Fibroblast of peridontal ligament (primary cell): Measurements from ENCODE around the gene APPBP2.
"Not testable (repeated sequence)": the region's sequence is repeated elsewhere in the genome, so short reads cannot be mapped to it uniquely, and the experiment has no call there.

Experiments used
- DNase-seq: peaks from one replicate; pipeline ENCODE4 v3.0.0-alpha.2; 2010; ENCODE audit errors: extremely low read depth

Gene APPBP2

GRCh38 chr17:60496041-60496440 lies 30.0 kb downstream of the APPBP2 start:
- DNase-seq: peak; percentile 61

DNA sequence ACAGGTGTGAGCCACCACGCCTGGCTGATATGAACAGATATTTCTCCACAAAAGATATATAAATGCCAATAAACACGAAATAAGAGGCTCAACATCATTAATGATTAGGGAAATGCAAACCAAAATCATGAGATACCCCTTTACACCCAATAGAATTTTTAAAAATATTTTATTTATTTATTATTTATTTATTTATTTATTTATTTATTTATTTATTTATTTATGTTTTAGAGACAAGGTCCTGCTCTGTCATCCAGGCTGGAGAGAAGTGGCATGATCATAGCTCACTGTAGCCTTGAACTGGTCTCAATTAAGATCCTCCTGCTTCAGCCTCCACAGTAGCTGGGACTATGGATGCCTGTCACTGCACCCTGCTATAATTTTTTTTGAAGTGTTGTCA lies 30.8 kb downstream of the APPBP2 start:
- DNase-seq: no peak

GRCh38 chr17:60493847-60494321 lies 32.2 kb downstream of the APPBP2 start:
- no peak for DNase-seq

DNA sequence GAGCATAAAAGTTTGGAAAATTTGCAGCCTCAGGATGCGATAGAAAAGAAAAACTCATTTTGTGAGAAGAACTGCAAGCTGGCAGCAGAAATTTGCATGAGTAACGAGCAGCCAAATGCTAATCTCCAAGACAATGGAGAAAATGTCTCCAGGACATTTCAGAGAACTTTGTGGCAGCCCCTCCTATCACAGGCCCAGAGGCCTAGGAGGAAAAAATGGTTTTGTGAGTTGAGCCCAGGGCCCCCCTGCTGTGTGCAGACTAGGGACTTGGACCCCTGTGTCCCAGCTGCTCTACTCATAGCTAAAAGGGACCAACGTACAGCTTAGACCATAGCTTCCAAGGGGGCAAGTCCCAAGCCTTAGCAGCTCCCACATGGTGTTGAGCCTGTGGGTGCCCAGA lies 34.3 kb downstream of the APPBP2 start:
- no peak for DNase-seq

- not testable (repeated sequence) for DNase-seq
Measured at GRCh38 chr17:60490594-60490993, 35.4 kb downstream of the APPBP2 start.

DNA sequence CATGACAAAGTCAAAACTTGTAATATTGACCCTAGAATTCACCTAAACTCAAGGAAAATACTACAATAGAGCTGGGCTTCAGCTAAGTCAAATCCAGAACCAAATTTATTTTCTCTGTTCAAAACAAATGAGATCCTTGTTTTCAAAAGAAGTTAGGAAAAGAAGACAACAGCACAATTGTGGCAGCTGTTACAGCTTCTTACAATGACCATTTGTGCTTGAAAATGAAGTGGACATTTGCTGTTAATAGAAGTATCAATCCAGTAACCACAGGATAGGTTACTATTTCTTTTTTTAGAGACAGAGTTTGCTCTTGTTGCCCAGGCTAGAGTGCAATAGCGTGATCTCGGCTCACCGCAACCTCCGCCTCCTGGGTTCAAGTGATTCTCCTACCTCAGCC lies 44.4 kb downstream of the APPBP2 start:
- no peak for DNase-seq

GRCh38 chr17:60473788-60474187 lies 52.3 kb downstream of the APPBP2 start:
- peak; percentile 91 for DNase-seq

DNA sequence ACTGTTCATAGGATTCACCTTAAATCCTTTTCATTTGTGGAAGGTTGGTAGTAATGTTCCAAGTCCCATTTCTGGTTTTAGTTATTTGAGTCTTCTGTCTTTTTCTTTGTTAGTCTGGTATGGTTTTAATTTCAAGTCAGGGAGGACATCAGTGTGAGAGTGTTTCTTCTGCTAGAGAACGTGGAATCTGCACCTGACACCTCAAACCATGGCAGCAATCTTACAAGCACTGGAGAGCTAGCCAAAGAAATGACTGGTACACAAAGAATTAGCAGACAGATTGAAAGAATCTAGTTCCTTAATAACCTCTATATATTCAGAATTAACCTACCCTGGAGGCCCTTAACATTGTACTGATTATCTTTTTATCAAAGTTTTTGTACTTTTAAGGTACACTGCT lies 53.6 kb downstream of the APPBP2 start:
- no peak for DNase-seq

- DNase-seq: no peak
Measured at GRCh38 chr17:60471451-60471850, 54.6 kb downstream of the APPBP2 start.

GRCh38 chr17:60468371-60468770 lies 57.7 kb downstream of the APPBP2 start:
- peak; percentile 67 for DNase-seq

GRCh38 chr17:60464343-60464742 lies 61.7 kb downstream of the APPBP2 start:
- no peak for DNase-seq

DNA sequence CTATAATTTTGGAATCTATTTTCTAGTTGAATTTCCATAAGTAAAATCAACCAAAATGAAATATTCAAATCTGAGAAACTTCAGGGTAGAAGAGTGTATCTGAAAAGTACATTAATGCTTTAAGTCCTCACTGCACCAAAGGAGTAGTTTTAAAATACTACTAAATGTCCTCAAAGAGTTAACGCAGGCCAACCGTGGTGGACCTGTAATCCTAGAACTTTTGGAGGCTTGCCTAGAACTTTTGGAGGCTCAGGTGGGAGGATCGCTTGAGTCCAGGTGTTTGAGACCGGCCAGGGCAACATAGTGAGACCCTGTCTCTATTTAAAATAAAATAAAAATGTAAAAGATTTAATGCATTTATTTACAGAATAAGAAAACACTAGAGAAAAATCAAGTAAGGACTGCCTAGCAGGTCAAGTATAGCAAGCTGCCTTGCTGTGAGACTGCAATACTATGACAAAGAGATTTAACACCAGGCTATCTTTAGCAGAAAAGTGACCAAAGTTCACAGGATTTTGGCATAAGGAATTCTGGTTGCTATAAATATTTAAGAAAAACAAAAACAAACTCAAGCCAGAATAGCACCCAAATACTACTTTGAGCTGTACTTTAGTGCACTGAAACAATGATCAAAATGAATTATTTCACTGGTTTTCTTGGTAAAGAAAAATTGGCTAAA lies 62.7 kb downstream of the APPBP2 start:
- DNase-seq: peak; percentile 18

DNA sequence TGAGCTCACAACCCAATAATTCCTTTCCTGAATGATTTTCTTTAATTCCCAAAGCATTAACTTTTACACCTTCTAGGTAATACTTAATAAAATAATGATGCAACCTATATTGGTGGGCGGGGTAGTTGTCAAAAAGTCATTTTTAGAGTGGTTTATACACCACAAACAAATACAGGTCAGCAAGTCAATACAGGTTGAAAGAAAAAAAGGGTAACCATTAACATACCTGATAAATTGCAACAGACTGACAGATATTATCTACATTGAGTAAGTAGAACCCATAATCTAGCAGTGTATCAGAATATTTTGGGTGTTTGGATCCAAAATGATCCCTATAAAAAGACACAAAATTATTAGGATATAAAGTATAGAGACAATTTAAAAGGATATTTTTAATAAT lies 64.5 kb downstream of the APPBP2 start:
- DNase-seq: no peak

DNA sequence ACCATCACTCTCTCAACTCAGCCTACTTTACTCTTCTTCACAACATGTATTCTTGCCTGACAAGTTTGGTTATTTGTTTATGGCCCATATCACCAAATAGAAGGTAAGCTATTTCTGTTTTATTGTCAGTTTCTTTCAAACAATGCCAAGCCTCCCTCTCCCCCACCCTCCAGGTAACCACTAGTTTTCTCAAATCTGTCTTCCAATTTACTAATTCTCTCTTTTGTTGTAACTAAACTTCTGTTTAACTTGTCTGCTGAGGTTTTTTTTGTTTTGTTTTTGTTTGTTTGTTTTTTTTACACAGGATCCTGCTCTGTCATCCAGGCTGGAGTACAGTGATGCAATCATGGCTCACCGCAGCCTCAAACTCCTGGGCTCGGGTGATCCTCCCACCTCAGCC lies 68.9 kb downstream of the APPBP2 start:
- DNase-seq: no peak

- DNase-seq: peak; percentile 55
Measured at GRCh38 chr17:60455378-60455777, 70.7 kb downstream of the APPBP2 start.

DNA sequence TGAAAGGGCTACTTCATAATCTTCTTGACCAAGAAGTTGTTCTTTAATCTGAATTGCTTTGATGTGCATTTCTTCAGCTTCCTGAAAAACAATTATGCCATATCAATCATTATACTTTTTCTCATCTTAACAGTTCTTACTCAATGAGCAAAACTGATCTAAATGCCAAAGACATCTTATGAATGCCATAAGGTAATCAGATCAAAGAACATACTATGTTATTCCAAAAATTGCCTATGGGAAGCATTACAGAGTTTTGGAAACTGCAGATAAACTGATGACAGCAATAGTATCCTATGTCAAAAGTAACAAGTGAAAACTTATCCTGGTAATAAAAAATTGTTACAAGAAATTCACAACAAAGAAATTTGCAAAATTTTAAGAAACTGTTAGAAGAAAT lies 74.1 kb downstream of the APPBP2 start:
- DNase-seq: no peak

GRCh38 chr17:60451071-60451470 lies 75.0 kb downstream of the APPBP2 start:
- DNase-seq: no peak

- DNase-seq: no peak
Measured at GRCh38 chr17:60447375-60447774, 78.7 kb downstream of the APPBP2 start.

GRCh38 chr17:60445144-60445543 lies 80.9 kb downstream of the APPBP2 start:
- DNase-seq: no peak

DNA sequence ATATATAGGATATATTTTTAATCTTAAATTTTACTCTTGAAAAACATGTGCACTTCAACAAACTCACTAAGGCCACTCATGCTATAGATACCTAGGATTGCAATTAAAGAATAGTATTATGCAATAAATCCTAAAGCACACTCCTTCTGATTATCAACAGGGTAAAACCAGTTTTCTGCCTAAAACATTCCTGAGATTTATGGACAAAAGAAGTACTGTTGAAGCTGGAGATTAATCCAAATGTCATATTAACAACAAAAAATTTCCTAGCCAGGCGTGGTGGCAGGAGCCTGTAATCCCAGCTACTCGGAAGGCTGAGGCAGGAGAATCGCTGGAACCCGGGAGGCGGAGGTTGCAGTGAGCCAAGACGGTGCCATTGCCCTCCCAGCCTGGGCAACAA lies 82.3 kb downstream of the APPBP2 start:
- no peak for DNase-seq

DNA sequence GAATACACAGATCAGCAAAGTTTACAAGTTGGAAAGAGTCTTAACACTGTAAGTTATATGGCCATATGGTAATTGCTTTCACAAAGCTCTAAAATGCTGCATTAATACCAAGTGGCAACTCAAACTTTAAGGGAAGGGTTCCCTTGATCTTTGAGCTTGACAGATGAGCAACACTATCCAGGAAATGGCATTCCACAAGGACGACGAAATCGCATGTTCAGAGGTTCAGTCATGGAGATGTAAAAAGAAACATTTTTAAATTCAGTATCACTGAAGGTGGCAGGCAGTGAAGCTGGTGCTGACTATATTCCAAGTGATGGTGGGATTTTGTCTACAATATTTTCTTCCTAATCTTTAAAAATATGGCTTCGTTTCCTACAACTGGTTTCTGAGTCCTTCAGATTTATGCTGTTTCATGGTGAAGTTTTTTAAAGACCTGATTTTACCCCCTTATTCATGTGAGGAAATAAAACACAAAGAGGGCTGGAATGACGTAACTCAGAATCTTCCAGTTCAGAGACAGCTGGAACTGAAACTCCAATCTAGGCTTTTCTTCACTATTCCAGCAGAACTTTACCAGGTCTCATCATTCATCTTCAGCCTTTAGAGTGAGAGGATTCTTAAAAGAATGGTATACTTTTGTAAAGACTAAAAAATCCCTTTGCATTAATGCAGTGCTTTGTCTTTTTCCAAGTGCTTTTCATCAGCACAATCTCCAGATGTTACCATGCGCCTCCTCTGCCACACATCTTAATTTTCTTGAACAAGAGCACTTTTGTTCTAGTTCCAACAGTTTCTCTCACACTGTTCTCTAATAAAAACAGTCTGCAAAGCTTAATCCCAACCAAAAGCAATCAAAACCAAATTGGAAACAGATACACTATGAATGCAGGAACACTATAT lies 83.5 kb downstream of the APPBP2 start:
- peak; percentile 36 for DNase-seq

DNA sequence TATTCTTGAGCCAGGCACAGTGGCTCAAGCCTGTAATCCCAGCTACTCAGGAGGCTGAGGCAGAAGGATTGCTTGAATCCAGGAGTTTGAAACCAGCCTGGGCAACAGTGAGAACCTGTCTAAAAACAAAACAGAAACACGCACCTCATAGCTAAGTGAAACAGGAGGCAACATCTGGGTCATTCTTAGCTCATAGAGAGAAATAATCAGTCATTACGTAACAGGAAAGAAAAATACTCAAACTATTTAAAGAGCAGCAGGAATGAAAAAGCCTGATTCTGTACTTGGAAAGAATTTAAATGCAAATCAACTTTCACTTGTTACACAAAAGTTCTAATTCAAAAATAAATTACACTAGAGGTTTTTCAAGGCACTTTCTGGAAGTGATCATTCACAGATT lies 86.5 kb downstream of the APPBP2 start:
- peak; percentile 76 for DNase-seq

DNA sequence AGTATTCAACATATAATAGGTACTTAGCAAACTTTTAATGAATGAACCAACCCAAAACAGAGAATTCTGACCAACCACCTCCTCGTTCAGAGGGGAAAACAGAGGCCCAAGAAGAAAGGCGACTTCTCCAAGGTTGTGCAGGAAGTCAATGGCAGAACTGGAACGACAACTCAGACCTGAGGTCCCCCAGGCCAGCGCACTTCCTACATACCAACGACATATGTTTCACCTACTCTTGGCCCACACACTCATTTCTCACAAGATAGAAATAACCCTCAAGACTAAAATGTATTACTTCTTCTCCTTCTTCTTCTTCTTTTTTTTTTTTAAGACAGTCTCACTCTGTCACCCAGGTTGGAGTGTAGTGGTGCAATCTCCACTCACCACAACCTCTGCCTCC lies 89.4 kb downstream of the APPBP2 start:
- DNase-seq: no peak
